Stimulated activated effector memory CD8-positive, alpha-beta T cell treated with anti-CD3 and anti-CD28 coated beads, Interleukin-12 subunit alpha, Interleukin-12 subunit beta, amount 100 ng/mL, for 72 hours (primary cell): Measurements from ENCODE around the gene MCF2L.
A peak's percentile ranks its signal among the peaks of the same experiment; 100 is the strongest.
"Not testable (repeated sequence)": the region's sequence is repeated elsewhere in the genome, so short reads cannot be mapped to it uniquely, and the experiment has no call there.

ENCODE experiments used
- ATAC-seq: fragments of 150-1000 bp; cut with Tn5 transposase; 2 replicates; pipeline ENCODE4 v1.10.0; 2021
- DNase-seq, 2 donors: peaks; one replicate each; pipeline ENCODE4 v3.0.0; 2021 to 2022; ENCODE audit warnings: low spot score in 2 of 2
- H3K27ac Mint-ChIP-seq: one replicate; pipeline ENCODE4 v1.8.0; 2022; ENCODE audit warnings: mild to moderate bottlenecking, mixed read lengths
- H3K36me3 Mint-ChIP-seq: one replicate; pipeline ENCODE4 v1.8.0; 2022; ENCODE audit warnings: mild to moderate bottlenecking, mixed read lengths
- H3K4me1 Mint-ChIP-seq: one replicate; pipeline ENCODE4 v1.8.0; 2022; ENCODE audit warnings: mixed read lengths
- H3K4me3 Mint-ChIP-seq: one replicate; pipeline ENCODE4 v1.8.0; 2022; ENCODE audit warnings: mild to moderate bottlenecking, mixed read lengths
- H3K9me3 Mint-ChIP-seq: one replicate; pipeline ENCODE4 v1.8.0; 2022; ENCODE audit warnings: mixed read lengths

Gene MCF2L

DNA sequence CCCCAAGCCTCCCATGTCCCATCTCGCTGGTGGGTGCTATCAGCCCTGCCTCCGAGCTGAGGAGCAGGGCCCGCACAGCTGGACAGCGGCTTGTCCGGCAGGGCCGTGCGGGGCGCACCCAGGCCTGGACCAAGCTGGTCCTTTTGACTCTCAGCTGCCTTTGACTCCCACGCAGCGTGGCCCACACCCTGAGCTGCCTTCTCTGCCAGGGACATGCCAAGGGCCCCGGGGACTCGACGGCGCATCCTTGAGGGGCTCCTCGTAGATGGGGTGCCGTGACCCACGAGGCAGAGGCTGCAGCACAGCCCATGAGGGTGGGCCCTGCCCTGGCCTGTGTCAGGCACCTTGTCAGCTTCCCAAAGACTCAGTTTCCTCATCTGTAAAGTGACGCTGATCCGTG is 97.7 kb downstream of the MCF2L start:
- no peak overlapping the region for H3K27ac Mint-ChIP-seq
- H3K36me3 Mint-ChIP-seq: no peaks in the 10 kb centered on the region
- no peaks in the 10 kb centered on the region for H3K4me1 Mint-ChIP-seq
- no peak for DNase-seq
- no peak for ATAC-seq
- no peaks in the 10 kb centered on the region for H3K9me3 Mint-ChIP-seq
- no peak overlapping the region for H3K4me3 Mint-ChIP-seq

DNA sequence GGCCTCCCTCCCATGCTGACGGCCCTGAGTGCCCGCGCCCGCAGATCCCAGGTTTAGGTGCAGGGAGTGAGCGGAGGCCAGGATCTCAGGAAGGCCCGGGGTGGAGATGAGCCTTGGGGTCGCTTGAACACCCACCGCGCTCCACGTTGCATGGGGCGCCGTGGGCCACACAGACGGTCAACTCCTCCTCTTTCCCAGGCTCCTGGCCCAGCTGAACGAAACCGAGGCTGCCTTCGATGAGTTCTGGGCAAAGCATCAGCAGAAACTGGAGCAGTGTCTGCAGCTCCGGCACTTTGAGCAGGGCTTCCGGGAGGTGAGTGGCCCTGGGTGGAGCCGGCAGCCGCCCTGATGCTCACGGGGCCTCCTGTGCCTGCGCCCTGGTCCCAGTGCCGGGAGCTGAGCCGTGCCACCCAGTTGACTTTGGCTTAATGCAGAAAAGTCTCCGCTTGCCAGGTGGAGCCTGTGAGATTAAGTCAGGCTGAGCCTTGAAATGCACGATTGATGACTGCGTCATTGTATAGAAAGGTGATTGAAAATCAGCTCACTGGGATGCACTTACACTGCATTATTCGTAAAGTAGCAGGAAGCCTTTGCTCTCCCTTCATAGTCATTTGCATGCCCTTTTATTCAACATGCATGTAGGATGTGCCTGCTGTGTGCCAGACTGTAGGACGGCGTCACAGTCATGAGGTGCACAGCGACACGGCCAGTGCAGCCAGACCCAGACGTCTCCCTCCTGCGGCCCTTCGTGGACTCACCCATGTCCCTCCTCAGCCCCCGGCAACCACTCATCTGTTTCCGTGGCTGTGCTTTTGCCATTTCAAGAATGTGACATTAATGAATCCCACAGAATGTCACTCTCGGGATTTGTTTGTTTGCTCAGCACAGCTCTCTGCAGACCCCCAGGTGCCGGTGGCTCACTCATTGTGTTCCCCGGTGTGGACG is 101.1 kb downstream of the MCF2L start:
- no peak for DNase-seq
- H3K9me3 Mint-ChIP-seq: no peaks in the 10 kb centered on the region
- no peaks in the 10 kb centered on the region for H3K36me3 Mint-ChIP-seq
- no peak overlapping the region for H3K27ac Mint-ChIP-seq
- H3K4me3 Mint-ChIP-seq: no peak overlapping the region
- ATAC-seq: no peak
- H3K4me1 Mint-ChIP-seq: no peaks in the 10 kb centered on the region

DNA sequence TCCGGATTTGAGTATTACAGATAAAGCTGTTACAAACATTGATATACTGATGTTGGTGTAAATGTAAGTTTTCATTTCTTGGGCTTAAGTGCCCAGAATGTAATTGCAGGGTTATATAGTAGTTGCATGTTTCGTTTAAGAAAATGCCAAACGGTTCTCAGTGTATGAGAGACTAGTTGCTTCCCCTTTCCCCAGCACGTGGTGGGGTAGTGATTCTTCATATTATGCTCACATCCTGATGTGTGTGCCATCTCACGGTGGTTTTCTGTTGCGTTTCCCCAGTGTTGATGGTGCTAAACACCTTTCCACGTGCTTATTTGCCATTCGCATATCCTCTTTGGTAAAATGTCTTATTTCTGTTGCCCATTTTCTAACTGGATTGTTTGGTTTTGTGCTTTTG is 101.8 kb downstream of the MCF2L start:
- Mint-ChIP-seq H3K9me3 (no peaks in the 10 kb centered on the region), H3K36me3 (no peaks in the 10 kb centered on the region), H3K27ac (no peak overlapping the region), H3K4me3 (no peak overlapping the region), H3K4me1 (no peaks in the 10 kb centered on the region)
- no peak for ATAC-seq
- DNase-seq: no peak

DNA sequence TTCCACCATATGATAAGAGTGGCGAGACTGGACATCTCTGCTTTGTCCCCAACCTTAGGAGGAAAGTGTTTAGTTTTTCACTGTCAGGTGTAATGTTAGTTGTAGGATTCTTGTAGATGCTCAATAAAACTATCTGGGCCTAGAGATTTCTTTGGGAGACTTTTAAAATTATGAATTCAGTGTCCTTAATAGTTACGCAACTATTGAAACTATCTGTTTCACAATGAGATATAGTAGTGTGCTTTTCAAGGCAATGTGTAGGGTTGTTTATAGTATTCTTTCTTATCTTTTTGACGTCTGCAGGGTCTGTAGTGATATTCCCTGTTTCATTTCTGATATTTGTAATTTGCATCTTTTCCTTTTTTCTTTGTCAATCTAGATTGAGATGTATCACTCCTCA is 103.4 kb downstream of the MCF2L start:
- H3K36me3 Mint-ChIP-seq: no peaks in the 10 kb centered on the region
- DNase-seq (no peak), ATAC-seq (no peak)
- no peak overlapping the region for H3K27ac Mint-ChIP-seq
- no peaks in the 10 kb centered on the region for H3K4me1 Mint-ChIP-seq
- no peaks in the 10 kb centered on the region for H3K9me3 Mint-ChIP-seq
- H3K4me3 Mint-ChIP-seq: no peak overlapping the region

GRCh38 chr13:113073942-113074341 is 104.9 kb downstream of the MCF2L start:
- DNase-seq (no peak), ATAC-seq (no peak)
- Mint-ChIP-seq H3K27ac (no peak overlapping the region), H3K4me1 (no peaks in the 10 kb centered on the region), H3K4me3 (no peak overlapping the region), H3K36me3 (no peaks in the 10 kb centered on the region), H3K9me3 (no peaks in the 10 kb centered on the region)

DNA sequence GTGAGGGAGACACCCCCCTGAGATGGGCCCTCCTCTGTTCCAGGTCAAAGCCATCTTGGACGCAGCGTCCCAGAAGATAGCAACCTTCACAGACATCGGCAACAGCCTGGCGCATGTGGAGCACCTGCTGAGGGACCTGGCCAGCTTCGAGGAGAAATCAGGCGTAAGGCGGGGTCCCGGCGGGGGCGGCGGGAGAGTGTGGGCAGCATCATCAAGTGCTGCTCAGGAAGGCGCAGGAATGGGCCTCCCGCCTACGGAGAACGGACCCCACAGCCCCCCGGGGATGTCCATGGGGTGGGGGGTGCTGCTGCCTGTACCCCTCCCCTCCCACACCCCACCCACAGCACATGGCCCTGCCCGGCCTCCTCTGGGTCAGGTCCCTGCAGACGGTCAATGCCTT is 105.4 kb downstream of the MCF2L start:
- Mint-ChIP-seq H3K27ac (no peak overlapping the region), H3K36me3 (no peaks in the 10 kb centered on the region), H3K4me3 (no peak overlapping the region), H3K9me3 (no peaks in the 10 kb centered on the region), H3K4me1 (no peaks in the 10 kb centered on the region)
- DNase-seq: no peak
- no peak for ATAC-seq

DNA sequence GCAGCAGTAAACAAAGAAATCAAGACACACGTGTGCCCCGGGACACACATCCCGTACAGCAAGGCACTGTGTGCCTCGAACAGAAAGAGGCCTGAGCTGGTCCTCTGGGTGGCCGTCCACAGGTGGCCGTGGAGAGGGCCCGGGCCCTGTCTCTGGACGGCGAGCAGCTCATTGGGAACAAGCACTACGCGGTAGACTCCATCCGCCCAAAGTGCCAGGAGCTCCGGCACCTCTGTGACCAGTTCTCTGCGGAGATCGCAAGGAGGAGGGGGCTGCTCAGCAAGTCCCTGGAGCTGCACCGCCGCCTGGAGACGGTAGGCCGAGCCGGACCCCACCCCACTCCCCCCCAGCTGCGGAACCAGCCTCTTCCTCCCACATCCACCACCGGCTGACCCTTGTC is 105.9 kb downstream of the MCF2L start:
- ATAC-seq: no peak
- Mint-ChIP-seq H3K4me3 (no peak overlapping the region), H3K36me3 (no peaks in the 10 kb centered on the region), H3K9me3 (no peaks in the 10 kb centered on the region), H3K4me1 (no peaks in the 10 kb centered on the region), H3K27ac (no peak overlapping the region)
- DNase-seq: no peak

- Mint-ChIP-seq H3K9me3 (no peaks in the 10 kb centered on the region), H3K4me1 (no peaks in the 10 kb centered on the region), H3K4me3 (no peak overlapping the region), H3K27ac (no peak overlapping the region), H3K36me3 (no peaks in the 10 kb centered on the region)
- DNase-seq: no peak
- no peak for ATAC-seq
These were observed 106.7 kb downstream of the MCF2L start for GRCh38 chr13:113075711-113076110.

GRCh38 chr13:113076681-113077401 is 107.8 kb downstream of the MCF2L start:
- ATAC-seq: no peak
- Mint-ChIP-seq H3K36me3 (no peaks in the 10 kb centered on the region), H3K4me1 (no peaks in the 10 kb centered on the region), H3K9me3 (no peaks in the 10 kb centered on the region), H3K4me3 (no peak overlapping the region), H3K27ac (no peak overlapping the region)
- DNase-seq: no peak

DNA sequence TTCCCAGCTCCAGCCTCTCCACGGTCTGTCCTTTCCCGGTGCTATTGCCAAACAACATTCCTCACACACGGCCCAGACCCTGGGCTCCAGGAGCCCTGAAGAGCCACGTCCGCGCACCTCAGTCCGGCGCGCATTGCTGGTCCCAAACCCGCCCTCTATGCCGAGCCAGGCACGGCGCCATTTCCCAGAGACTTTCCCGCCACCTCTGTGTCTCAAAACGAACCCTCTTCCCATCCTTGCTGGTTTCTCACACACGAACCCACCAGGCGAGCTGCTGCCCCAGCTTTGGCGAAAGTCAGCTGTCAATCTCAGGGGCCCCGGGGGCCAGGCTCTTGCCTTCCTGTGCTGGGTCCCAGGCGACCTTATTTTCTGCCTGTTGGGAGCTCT is 108.5 kb downstream of the MCF2L start:
- Mint-ChIP-seq H3K4me1 (no peaks in the 10 kb centered on the region), H3K4me3 (no peak overlapping the region), H3K27ac (no peak overlapping the region), H3K36me3 (no peaks in the 10 kb centered on the region), H3K9me3 (no peaks in the 10 kb centered on the region)
- ATAC-seq (no peak), DNase-seq (no peak)

- Mint-ChIP-seq H3K4me3 (no peak overlapping the region), H3K4me1 (no peaks in the 10 kb centered on the region), H3K27ac (no peak overlapping the region), H3K9me3 (no peaks in the 10 kb centered on the region), H3K36me3 (no peaks in the 10 kb centered on the region)
- no peak for DNase-seq
- no peak for ATAC-seq
These were observed 109.2 kb downstream of the MCF2L start for GRCh38 chr13:113077953-113078901.

DNA sequence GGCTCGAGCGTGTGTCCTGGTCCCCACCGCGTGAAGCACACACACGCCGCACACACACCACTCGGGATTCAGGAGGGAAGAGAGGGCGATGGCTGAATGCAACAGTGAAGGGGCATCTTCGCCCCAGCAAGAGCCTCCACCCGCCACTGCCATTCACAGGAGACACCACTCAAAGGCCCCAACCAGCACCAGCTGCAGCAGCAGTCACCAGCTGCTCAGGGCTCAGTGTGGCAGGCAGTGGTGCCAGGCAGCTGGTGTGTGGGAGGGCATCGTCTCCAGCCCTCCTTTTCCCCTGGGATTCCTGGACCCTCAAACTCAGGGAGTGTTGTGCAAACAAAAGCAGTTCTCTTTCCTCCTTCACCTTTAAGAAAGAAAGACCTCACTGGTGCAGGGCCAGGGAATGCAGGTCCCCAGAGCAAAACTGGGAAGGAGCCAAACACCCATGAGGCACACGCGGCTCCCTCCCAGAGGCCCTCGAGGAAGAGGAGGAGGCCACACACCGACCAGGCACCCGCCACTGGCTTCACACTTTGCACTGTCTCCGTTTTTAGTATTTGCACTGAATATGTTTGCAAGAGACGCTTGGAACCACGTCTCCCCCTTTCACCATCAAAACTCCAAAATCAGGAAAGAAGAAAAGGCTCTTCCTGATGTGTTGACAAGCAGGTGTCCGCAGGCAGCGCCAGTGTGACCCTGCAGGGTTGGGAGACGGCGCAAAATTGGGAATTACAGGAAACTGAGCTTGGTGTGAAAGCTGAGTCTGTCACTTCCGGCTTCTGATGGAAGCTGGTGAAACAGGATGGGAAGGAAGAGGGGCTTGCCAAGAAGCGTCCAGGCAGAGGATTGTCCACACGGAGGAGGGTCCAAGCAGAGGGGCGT is 110.1 kb downstream of the MCF2L start:
- peak overlapping the region; percentile 43 for H3K27ac Mint-ChIP-seq
- H3K9me3 Mint-ChIP-seq: no peaks in the 10 kb centered on the region
- DNase-seq (no peak), ATAC-seq (no peak)
- H3K36me3 Mint-ChIP-seq: no peaks in the 10 kb centered on the region
- H3K4me1 Mint-ChIP-seq: no peaks in the 10 kb centered on the region
- no peak overlapping the region for H3K4me3 Mint-ChIP-seq

DNA sequence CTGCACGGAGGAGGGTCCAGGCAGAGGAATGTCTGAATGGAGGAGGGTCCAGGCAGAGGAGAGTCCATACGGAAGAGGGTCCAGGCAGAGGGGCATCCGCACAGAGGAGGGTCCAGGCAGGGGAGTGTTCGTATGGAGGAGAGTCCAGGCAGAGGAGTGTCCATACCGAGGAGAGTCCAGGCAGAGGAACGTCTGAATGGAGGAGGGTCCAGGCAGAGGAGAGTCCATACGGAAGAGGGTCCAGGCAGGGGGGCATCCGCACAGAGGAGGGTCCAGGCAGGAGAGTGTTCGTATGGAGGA is 110.7 kb downstream of the MCF2L start:
- not testable (repeated sequence) for H3K9me3 Mint-ChIP-seq, H3K36me3 Mint-ChIP-seq, H3K4me3 Mint-ChIP-seq, H3K4me1 Mint-ChIP-seq, ATAC-seq, DNase-seq
- peak overlapping the region; percentile 43 for H3K27ac Mint-ChIP-seq

DNA sequence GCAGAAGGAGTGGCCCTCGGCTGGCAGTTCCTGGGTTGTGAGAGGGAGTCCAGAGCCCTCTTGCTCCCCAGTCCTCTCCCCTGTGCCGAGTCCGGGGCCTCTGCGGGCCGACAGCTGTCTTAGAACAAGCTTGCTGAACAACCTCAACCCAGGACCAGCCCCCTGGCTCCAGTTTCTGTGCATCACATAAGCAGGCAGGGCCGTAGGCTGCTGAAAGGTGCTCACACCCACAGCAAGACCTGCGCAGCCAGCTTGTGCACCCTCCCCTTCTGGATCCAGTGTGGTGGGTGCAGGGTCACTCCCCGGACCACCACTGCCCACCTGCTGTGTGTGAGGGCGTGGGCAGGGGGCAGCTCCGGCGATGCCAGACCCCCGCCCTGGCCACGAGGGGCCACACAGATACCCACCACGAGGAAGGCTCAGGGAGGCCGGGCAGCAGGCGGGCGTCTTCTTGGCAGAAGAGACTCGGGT is 111.4 kb downstream of the MCF2L start:
- no peak for ATAC-seq
- H3K4me3 Mint-ChIP-seq: no peak overlapping the region
- no peaks in the 10 kb centered on the region for H3K36me3 Mint-ChIP-seq
- no peaks in the 10 kb centered on the region for H3K9me3 Mint-ChIP-seq
- no peak overlapping the region for H3K27ac Mint-ChIP-seq
- H3K4me1 Mint-ChIP-seq: no peaks in the 10 kb centered on the region
- no peak for DNase-seq
